Effector memory CD4-positive, alpha-beta T cell (primary cell): ENCODE results near the gene MBP.
A peak's percentile ranks its signal among the peaks of the same experiment; 100 is the strongest.

Experiments used
- DNase-seq, 3 donors: peaks; one replicate each; pipeline ENCODE4 v3.0.0-alpha.2; 2020
- H3K27ac ChIP-seq: 2 replicates; pipeline ENCODE4 v1.7.0; 2013; ENCODE audit warnings: mild to moderate bottlenecking, low read length, moderate library complexity; ENCODE audit not compliant: insufficient read depth, poor library complexity, severe bottlenecking
- H3K27me3 ChIP-seq: replicated peaks from 2 replicates; pipeline ENCODE4 v1.7.0; 2013; ENCODE audit warnings: mild to moderate bottlenecking, low read length; ENCODE audit not compliant: insufficient read depth, control insufficient read depth, poor library complexity, severe bottlenecking
- H3K36me3 ChIP-seq: 2 replicates; pipeline ENCODE4 v1.7.0; 2013; ENCODE audit warnings: mild to moderate bottlenecking, low read length, moderate library complexity; ENCODE audit not compliant: control insufficient read depth, insufficient read depth
- H3K4me1 ChIP-seq: 2 replicates; pipeline ENCODE4 v1.7.0; 2013; ENCODE audit warnings: low read length, mild to moderate bottlenecking; ENCODE audit not compliant: control insufficient read depth, insufficient read depth, poor library complexity, severe bottlenecking
- H3K4me3 ChIP-seq: 2 replicates; pipeline ENCODE4 v1.7.0; 2013; ENCODE audit warnings: low read length, low read depth, mild to moderate bottlenecking; ENCODE audit not compliant: insufficient read depth, poor library complexity, severe bottlenecking
- H3K9me3 ChIP-seq: 2 replicates; pipeline ENCODE4 v1.7.0; 2013; ENCODE audit warnings: mild to moderate bottlenecking, low read length, moderate library complexity; ENCODE audit not compliant: control insufficient read depth

Gene MBP

DNA sequence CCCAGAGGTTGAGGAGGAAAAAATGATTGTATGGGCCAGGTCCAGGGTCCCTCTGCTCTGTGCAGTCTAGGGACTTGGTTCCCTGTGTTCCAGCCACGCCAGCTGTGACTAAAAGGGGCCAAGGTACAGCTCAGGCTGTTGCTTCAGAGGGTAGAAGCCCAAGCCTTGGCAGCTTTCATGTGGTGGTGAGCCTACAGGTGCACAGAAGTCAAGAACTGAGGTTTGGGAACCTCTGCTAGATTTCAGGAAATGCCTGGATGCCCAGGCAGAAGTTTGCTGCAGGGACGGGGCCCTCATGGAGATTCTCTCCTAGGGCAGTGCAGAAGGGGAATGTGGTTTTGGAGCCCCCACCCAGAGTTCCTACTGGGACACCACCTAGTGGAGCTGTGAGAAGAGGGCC is 10.6 kb upstream of the MBP start:
- H3K36me3 ChIP-seq: no peaks in the 10 kb centered on the region
- H3K4me3 ChIP-seq: no peak overlapping the region
- peaks cover 23% of the 10 kb centered on the region for H3K4me1 ChIP-seq
- H3K9me3 ChIP-seq: no peaks in the 10 kb centered on the region
- H3K27me3 ChIP-seq: no peaks in the 10 kb centered on the region
- H3K27ac ChIP-seq: no peak overlapping the region
- DNase-seq: no peak

DNA sequence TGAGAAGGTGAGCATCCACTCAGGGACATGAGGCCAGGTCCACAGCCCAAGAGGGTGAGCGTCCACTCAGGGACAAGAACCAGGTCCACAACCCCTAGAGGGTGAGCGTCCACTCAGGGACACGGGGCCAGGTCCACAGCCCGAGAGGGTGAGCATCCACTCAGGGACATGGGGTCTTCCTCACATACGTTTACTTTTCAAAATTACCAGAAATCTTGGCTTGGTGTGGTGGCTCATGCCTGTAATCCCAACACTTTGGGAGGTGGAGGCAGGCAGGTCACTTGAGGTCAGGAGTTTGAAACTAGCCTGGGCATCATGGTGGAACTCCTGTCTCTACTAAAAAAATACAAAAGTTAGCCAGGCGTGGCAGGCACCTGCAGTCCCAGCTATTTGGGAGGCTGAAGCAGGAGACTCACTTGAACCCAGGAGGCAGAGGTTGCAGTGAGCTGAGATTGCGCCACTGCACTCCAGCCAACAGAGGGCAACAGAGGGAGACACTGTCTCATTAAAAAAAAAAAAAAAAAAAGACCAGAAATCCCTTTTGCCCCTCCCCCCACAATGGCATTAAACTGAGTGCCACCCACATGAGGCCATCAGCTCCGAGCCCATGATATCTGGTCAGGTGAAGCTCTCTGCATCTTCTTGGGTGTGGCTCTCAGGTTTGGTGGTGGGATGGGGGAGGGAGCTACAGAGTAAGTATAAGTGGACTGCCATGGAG is 9.0 kb upstream of the MBP start:
- Histone ChIP-seq H3K36me3 (no peaks in the 10 kb centered on the region), H3K4me3 (no peak overlapping the region), H3K4me1 (peaks cover 23% of the 10 kb centered on the region), H3K9me3 (no peaks in the 10 kb centered on the region), H3K27me3 (no peaks in the 10 kb centered on the region), H3K27ac (no peak overlapping the region)
- no peak for DNase-seq

DNA sequence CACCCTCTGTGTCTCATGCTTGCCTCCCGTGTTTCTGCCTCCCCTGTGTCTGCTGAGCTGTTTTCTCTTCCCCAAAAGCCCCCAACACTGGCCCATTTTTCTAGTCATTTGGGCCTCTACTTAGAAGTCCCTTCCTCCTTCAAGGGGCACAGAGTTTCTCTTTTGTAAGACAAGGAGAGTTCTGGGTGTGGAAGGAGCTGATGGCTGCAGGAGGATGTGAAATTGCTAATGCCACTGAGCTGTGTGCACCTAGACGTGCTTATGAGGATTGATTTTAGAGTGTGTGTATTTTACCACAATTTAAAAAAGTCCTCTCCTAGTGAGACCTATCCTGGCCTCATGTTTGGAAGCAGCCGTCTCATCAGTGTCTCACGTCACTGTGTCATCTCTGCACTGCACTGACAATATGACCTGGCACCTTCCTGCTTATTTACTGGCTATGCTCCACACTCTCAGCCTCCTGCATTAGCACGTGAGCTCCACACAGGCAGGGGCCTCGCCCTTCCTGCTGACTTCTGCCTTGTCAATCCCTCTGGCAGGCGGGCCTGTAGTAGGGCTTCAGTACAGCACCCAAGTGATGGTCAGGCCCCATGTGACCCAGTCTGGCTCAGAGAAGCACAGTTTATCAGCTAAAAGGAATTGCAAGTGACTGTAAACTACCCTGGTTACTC is 8.0 kb upstream of the MBP start:
- Histone ChIP-seq H3K27me3 (no peaks in the 10 kb centered on the region), H3K9me3 (no peaks in the 10 kb centered on the region), H3K36me3 (no peaks in the 10 kb centered on the region), H3K27ac (no peak overlapping the region), H3K4me3 (no peak overlapping the region), H3K4me1 (peaks cover 23% of the 10 kb centered on the region)
- DNase-seq: peak in 1 of 3 donors; percentile 23

DNA sequence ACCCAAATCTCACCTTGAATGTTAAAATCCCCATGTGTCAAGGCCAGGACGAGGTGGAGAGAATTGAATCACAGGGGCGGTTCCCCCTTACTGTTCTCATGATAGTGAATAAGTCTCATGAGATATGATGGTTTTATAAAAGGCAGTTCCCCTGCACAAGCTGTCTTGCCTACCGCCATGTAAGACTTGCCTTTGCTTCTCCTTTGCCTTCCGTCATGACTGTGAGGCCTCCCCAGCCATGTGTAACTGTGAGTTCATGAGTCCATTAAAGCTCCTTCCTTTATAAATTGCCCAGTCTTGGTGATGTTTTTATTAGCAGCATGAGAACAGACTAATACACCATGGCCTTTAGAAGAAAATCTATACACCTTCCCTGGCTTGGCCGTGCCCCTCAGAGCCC is 7.4 kb upstream of the MBP start:
- Histone ChIP-seq H3K27me3 (no peaks in the 10 kb centered on the region), H3K4me1 (peaks cover 23% of the 10 kb centered on the region), H3K36me3 (no peaks in the 10 kb centered on the region), H3K4me3 (no peak overlapping the region), H3K9me3 (no peaks in the 10 kb centered on the region), H3K27ac (no peak overlapping the region)
- DNase-seq: no peak

DNA sequence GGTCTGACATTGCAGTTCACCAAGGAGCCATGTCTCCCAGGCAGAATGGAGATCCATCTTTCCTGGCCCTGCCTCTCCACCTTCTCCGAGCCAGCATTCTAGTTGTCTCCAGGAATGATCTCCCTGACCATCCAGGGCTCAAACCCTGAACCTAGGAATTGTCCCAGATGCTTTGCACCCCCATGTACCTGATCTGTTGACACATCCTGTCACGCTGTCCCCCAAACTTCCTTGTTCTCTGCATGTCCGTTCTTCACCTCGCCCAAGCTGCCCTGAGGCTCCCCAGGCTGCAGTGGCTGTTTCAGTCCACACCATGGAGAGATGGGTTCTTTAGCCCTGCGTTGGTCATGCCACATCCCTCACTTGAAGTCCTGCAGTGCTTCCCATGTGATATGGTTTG is 7.0 kb upstream of the MBP start:
- Histone ChIP-seq H3K36me3 (no peaks in the 10 kb centered on the region), H3K9me3 (no peaks in the 10 kb centered on the region), H3K4me3 (no peak overlapping the region), H3K4me1 (peaks cover 22% of the 10 kb centered on the region), H3K27me3 (no peaks in the 10 kb centered on the region), H3K27ac (no peak overlapping the region)
- no peak for DNase-seq

DNA sequence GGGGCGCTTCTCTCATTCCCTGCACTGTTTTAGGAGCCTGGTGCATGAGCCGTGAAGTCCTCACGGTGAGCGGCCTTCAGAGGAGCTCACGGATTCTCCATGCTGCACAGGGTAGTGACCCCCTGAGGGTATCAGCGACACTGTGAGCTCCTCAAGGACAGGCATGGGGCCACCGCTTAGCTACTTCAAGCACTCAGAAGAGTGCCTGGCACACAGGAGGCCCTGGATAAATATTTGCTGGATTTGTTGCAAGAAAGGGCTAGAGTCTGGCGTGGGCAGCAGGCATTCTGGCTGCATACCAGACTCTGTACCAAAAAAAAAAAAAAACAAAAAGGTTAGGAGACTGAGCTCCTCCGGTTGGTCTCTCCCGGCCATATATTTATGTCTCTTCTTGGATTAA is 5.7 kb upstream of the MBP start:
- Histone ChIP-seq H3K27ac (no peak overlapping the region), H3K4me3 (no peak overlapping the region), H3K4me1 (peaks cover 26% of the 10 kb centered on the region), H3K9me3 (no peaks in the 10 kb centered on the region), H3K27me3 (no peaks in the 10 kb centered on the region), H3K36me3 (no peaks in the 10 kb centered on the region)
- no peak for DNase-seq

DNA sequence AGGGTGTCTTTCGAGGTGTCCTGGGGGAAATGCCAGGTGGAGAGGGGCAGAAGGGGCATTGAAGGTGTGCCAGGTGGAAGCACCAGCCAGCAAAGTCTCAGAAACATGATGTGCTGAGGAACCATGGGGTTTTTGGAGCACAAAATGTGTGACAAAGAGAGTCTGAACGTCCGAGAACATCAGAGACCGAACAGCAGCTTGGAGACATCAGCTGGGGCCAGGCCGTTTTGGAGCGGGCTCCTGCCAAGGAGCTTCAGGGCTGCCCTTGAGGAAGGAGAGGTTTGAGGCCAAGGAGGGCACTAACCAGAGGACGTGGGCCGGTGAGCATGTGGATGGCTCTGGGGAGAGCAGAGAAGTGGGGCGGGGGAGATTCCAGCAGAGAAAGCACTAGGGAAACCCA is 5.3 kb upstream of the MBP start:
- Histone ChIP-seq H3K27ac (no peak overlapping the region), H3K9me3 (no peaks in the 10 kb centered on the region), H3K4me1 (peaks cover 30% of the 10 kb centered on the region), H3K4me3 (no peak overlapping the region), H3K27me3 (no peaks in the 10 kb centered on the region), H3K36me3 (no peaks in the 10 kb centered on the region)
- no peak for DNase-seq

DNA sequence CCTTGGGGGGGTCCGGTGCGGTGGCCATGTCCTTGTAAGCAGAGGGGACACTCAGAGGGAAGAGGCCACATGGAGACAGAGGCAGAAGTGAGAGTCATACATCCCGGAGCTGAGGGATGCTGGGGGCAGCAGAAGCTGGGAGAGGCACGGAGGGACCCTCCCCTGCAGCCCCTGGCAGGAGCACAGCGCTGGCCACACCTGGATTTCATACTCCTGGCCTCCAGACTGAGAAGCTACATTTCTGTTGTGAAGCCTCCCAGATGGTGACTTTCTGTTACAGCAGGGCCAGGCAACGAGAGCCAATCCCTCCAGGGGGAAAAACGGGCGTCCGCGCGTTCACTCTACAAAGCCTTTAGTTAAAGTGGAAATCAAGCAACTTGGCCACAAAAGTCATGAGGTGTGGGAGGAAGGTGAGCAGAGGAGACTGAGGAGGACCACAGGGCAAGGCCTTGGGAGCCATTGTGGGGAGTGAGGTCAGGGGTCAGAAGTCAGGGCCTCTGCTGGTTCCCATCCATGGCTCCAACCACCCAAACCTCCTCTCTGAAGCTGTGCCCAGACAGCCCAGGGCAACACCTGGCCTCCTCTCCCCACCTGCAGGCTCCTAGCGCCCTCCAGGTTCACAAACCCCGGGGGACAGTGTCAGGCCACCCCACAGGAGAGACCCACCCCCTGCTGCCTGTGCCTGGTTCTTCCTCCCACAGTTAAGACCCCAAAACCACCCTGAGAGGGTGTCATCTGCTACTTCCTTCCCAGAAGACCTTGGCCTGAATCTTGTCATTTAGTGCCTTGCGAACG is 4.5 kb upstream of the MBP start:
- DNase-seq: no peak
- no peaks in the 10 kb centered on the region for H3K27me3 ChIP-seq
- H3K4me1 ChIP-seq: peaks cover 31% of the 10 kb centered on the region
- no peaks in the 10 kb centered on the region for H3K9me3 ChIP-seq
- H3K27ac ChIP-seq: no peak overlapping the region
- no peaks in the 10 kb centered on the region for H3K36me3 ChIP-seq
- no peak overlapping the region for H3K4me3 ChIP-seq

DNA sequence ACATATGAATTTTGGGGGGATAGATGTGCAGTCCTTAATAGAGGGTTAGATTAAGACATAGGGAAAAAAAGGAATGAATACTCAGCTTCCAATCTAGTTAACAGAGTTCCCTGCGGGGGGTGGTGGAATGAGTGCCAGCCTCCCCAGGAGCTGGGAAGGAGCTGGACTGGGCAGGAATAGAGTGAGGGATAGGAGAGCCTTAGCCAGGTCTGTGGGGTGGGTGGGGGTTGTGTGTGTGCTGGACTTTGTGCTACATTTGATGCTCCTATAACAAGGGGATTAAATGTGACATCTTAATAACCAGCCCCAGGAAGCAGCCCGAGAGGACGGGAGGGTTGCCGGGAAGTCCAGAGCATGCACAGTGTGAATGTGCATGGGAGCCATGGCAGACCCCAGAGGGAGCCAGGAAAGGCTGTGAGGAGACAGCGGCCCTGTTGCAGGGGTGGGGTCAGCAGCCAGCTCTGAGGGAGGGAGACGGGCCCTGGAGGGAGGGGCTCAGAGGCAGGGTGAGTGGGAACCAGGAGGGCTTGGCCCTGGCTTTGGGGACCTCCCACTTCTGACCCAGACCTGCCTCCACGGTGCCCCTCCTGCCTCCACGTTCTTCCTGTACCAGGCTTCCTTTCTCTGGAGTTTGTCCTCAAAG is 3.6 kb upstream of the MBP start:
- Histone ChIP-seq H3K36me3 (no peaks in the 10 kb centered on the region), H3K4me3 (no peak overlapping the region), H3K4me1 (peaks cover 28% of the 10 kb centered on the region), H3K9me3 (no peaks in the 10 kb centered on the region), H3K27ac (no peak overlapping the region), H3K27me3 (no peaks in the 10 kb centered on the region)
- no peak for DNase-seq
